ENCODE results near the gene TMPRSS6. TPM values are rescaled to one million over a fixed set of nuclear protein-coding genes. Genes with fewer than 3 reads are reported as not detected.

Gene TMPRSS6
- total and polyA plus RNA-seq, 2 donors (not counting 1 experiment from before 2014, with no cell fraction given) = 0.03 TPM; not detected in 1

DNA sequence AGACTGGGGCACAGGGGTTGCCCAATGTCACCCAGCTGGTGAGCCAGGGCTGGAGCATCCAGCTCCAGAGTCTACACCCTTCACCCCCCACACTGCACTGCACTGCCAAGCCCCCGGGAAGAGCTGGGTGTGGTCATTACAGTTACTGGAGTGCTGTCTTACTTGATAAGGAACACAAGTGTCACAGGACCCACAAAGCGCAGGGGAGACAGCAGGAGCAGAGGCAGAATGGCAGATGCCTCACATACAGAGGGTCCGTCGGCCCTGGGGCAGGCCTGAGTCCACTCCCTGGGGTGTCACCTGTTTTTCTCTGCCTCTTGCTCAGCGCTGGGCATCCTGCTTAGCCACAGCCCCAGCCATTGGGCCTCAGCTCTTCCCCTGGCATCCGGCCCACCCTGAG, 32.5 kb upstream of the TMPRSS6 start:
- no peaks in the 10 kb centered on the region for H3K9me3 Mint-ChIP-seq (ENCODE audit: insufficient read depth)
- 94% methylated on average over 6 of the region's 6 CpGs for WGBS (ENCODE audit: insufficient coverage)
- no peak overlapping the region for H2AFZ ChIP-seq (ENCODE audit: insufficient read depth, low read depth, low read length, poor library complexity, severe bottlenecking)
- no peak overlapping the region for H3K27ac Mint-ChIP-seq
- intact Hi-C loops (cut with micrococcal nuclease) = no loop called here
- TF ChIP-seq CTCF (IDR thresholded peaks at IDR 0.05) (no peak), EZH2 (IDR thresholded peaks at IDR 0.05; ENCODE audit: borderline replicate concordance, insufficient read depth, low read depth, low read length, poor library complexity, severe bottlenecking) (no peak)
- H3K27me3 ChIP-seq (replicated peaks in 1 of 4; ENCODE audit: control extremely low read depth in 1 of 4, control insufficient read depth in 3 of 4, insufficient read depth in 4 of 4, low read length in 3 of 4) = no peaks in the 10 kb centered on the region
- DNase-seq = no peak
- no peaks in the 10 kb centered on the region for H3K4me1 ChIP-seq (ENCODE audit: control insufficient read depth in 2 of 2, insufficient read depth in 2 of 2, low read length in 2 of 2)
- no peak overlapping the region for H3K27ac ChIP-seq (ENCODE audit: low read length in 2 of 2)
- no peaks in the 10 kb centered on the region for H3K9me3 ChIP-seq (ENCODE audit: control extremely low read depth in 1 of 3, control insufficient read depth in 2 of 3, insufficient read depth in 1 of 3, low read length in 2 of 3)
- no peaks in the 10 kb centered on the region for H3K79me2 ChIP-seq (ENCODE audit: control insufficient read depth, insufficient read depth, low read length)
- peaks cover 8% of the 10 kb centered on the region for H3K4me1 Mint-ChIP-seq
- H3K27me3 Mint-ChIP-seq = no peaks in the 10 kb centered on the region
- no peak overlapping the region for H3K4me2 ChIP-seq (replicated peaks; ENCODE audit: low read depth, low read length, poor library complexity, severe bottlenecking)
- H3K4me3 ChIP-seq (ENCODE audit: control extremely low read depth in 1 of 5, extremely low read depth in 1 of 5, insufficient read depth in 1 of 5, low read depth in 2 of 5, low read length in 4 of 5) = no peak overlapping the region
- H3K36me3 ChIP-seq (replicated peaks in 1 of 2; ENCODE audit: control extremely low read depth in 1 of 2, control insufficient read depth in 1 of 2, extremely low read depth in 1 of 2, insufficient read depth in 2 of 2, low read length in 1 of 2) = no peaks in the 10 kb centered on the region
- CTCF ChIA-PET = interaction anchor here (1.2 kb wide), 1 partner anchor 21 kb away, joined by 3 read pairs; no protein-coding TSS in a partner anchor
- ATAC-seq (ENCODE audit: low read depth) = no peak
- POLR2A ChIA-PET = no interaction called here
- no peak overlapping the region for H3K4me3 Mint-ChIP-seq
- no peak overlapping the region for H3K9ac ChIP-seq (ENCODE audit: low read length)
- no peaks in the 10 kb centered on the region for H4K20me1 ChIP-seq (ENCODE audit: control insufficient read depth, insufficient read depth, low read length, poor library complexity, severe bottlenecking)

DNA sequence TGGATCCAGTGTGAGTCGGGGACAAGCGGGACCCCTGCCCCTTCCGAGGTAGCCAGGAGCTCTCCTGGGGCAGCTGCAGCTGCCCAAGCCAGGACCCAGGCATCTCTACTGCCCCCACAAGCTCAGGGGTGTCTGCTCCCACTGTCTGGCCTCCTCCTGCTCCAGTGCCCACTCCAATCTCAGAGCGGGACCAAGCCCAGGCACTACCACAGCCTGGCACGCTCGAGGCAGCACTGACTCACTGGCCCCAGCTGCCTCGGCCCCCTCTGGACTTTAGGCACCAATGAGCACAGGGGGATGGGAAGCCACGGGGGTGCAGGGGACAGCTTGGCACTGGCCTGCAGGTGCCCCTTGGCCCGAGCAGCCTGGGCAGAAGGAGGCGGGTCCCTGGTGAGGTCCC, 32.0 kb upstream of the TMPRSS6 start:
- no peaks in the 10 kb centered on the region for H3K9me3 Mint-ChIP-seq (ENCODE audit: insufficient read depth)
- no peaks in the 10 kb centered on the region for H3K4me1 ChIP-seq (ENCODE audit: control insufficient read depth in 2 of 2, insufficient read depth in 2 of 2, low read length in 2 of 2)
- H3K4me3 ChIP-seq (ENCODE audit: control extremely low read depth in 1 of 5, extremely low read depth in 1 of 5, insufficient read depth in 1 of 5, low read depth in 2 of 5, low read length in 4 of 5) = no peak overlapping the region
- no peak overlapping the region for H2AFZ ChIP-seq (ENCODE audit: insufficient read depth, low read depth, low read length, poor library complexity, severe bottlenecking)
- no peak overlapping the region for H3K27ac ChIP-seq (ENCODE audit: low read length in 2 of 2)
- TF ChIP-seq EZH2 (IDR thresholded peaks at IDR 0.05; ENCODE audit: borderline replicate concordance, insufficient read depth, low read depth, low read length, poor library complexity, severe bottlenecking) (no peak), CTCF (IDR thresholded peaks at IDR 0.05) (no peak)
- H3K27me3 ChIP-seq (replicated peaks in 1 of 4; ENCODE audit: control extremely low read depth in 1 of 4, control insufficient read depth in 3 of 4, insufficient read depth in 4 of 4, low read length in 3 of 4) = no peaks in the 10 kb centered on the region
- no peaks in the 10 kb centered on the region for H3K36me3 ChIP-seq (replicated peaks in 1 of 2; ENCODE audit: control extremely low read depth in 1 of 2, control insufficient read depth in 1 of 2, extremely low read depth in 1 of 2, insufficient read depth in 2 of 2, low read length in 1 of 2)
- intact Hi-C loops (cut with micrococcal nuclease) = no loop called here
- ChIA-PET CTCF (interaction anchor here (1.2 kb wide), 1 partner anchor 22 kb away, joined by 3 read pairs; no protein-coding TSS in a partner anchor), POLR2A (no interaction called here)
- H3K27ac Mint-ChIP-seq = no peak overlapping the region
- H3K9me3 ChIP-seq (ENCODE audit: control extremely low read depth in 1 of 3, control insufficient read depth in 2 of 3, insufficient read depth in 1 of 3, low read length in 2 of 3) = no peaks in the 10 kb centered on the region
- WGBS (ENCODE audit: insufficient coverage) = 92% methylated on average over 10 of the region's 10 CpGs
- no peak for DNase-seq
- no peaks in the 10 kb centered on the region for H4K20me1 ChIP-seq (ENCODE audit: control insufficient read depth, insufficient read depth, low read length, poor library complexity, severe bottlenecking)
- no peak overlapping the region for H3K4me3 Mint-ChIP-seq
- no peaks in the 10 kb centered on the region for H3K79me2 ChIP-seq (ENCODE audit: control insufficient read depth, insufficient read depth, low read length)
- peaks cover 8% of the 10 kb centered on the region for H3K4me1 Mint-ChIP-seq
- H3K9ac ChIP-seq (ENCODE audit: low read length) = no peak overlapping the region
- no peak for ATAC-seq (ENCODE audit: low read depth)
- no peak overlapping the region for H3K4me2 ChIP-seq (replicated peaks; ENCODE audit: low read depth, low read length, poor library complexity, severe bottlenecking)
- H3K27me3 Mint-ChIP-seq = no peaks in the 10 kb centered on the region
